Tibial artery (tissue), 4 donors: ENCODE results near the gene TTC28.

Experiments
- DNase-seq, 2 donors: peaks; one replicate each; pipeline ENCODE4 v3.0.0-alpha.2; 2019
- H3K27ac ChIP-seq, 2 donors: fragments of 200-600 bp; sonication (generic) in 1 of 2; 1 replicate in 1 of 2; 2 replicates in 1 of 2; pipeline ENCODE4 v1.5.1; 2018 to 2019; ENCODE audit warnings: mild to moderate bottlenecking in 1 of 2
- H3K27me3 ChIP-seq, 2 donors: fragments of 200-600 bp; sonication (generic) in 1 of 2; one replicate each; pipeline versions ENCODE4 v1.5.1 to v1.6.0; 2016 to 2019
- H3K36me3 ChIP-seq, 3 donors: fragments of 200-600 bp; sonication (generic) in 2 of 3; one replicate each; pipeline ENCODE4 v1.5.1; 2016 to 2019; ENCODE audit warnings: mild to moderate bottlenecking in 2 of 3
- H3K4me1 ChIP-seq, 4 donors: fragments of 200-600 bp; sonication (generic) in 2 of 4; 1 replicate in 3 of 4; 2 replicates in 1 of 4; pipeline ENCODE4 v1.5.1; 2016 to 2019
- H3K4me3 ChIP-seq, 2 donors: fragments of 200-600 bp; sonication (generic) in 1 of 2; 1 replicate in 1 of 2; 2 replicates in 1 of 2; pipeline ENCODE4 v1.5.1; 2018 to 2019; ENCODE audit warnings: mild to moderate bottlenecking in 2 of 2
- H3K9me3 ChIP-seq, 3 donors: fragments of 200-600 bp; sonication (generic) in 1 of 3; one replicate each; pipeline ENCODE4 v1.5.1; 2016 to 2019
- intact Hi-C: fragments of 100-400 bp; cut with DNase I; formaldehyde crosslinking; loops from one replicate; pipeline ENCODE4 v1.15.0; 2023; ENCODE audit warnings: low total_unique reads
- TF ChIP-seq, protein P1 (sequence below), 2 experiments: fragments of 200-600 bp in 1 of 2; fragments of 450-650 bp in 1 of 2; IDR thresholded peaks; one replicate each; pipeline ENCODE4 v1.5.1; 2017 to 2019; ENCODE audit warnings: antibody characterized with exemption in 2 of 2, mild to moderate bottlenecking in 1 of 2, moderate library complexity in 1 of 2

Gene TTC28

DNA sequence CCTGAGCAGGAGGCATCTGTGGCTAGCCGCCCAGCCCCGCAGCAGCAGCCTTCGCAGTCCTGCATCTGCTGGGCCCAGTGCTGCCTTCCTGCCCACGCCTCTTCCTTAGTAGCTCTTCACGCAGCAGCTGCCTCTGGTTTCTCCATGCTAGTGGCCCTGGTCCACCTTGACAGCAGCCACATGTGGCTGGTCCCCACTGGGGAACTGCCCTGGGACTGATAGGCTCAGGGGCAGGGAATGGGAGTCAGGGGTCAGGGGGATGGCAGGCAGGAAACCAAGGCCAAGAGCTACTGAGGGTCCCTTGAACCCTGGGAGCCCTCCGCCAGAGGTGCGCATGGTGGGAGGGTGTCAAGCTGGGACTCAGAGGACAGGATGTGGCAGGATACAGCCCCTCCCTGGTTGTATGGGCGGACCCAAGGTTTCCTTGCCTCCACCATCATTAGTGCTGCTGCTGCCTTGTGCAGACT lies 661.1 kb downstream of the TTC28 start:
- H3K27ac ChIP-seq, result no peak overlapping the region
- TF ChIP-seq, protein P1, sequence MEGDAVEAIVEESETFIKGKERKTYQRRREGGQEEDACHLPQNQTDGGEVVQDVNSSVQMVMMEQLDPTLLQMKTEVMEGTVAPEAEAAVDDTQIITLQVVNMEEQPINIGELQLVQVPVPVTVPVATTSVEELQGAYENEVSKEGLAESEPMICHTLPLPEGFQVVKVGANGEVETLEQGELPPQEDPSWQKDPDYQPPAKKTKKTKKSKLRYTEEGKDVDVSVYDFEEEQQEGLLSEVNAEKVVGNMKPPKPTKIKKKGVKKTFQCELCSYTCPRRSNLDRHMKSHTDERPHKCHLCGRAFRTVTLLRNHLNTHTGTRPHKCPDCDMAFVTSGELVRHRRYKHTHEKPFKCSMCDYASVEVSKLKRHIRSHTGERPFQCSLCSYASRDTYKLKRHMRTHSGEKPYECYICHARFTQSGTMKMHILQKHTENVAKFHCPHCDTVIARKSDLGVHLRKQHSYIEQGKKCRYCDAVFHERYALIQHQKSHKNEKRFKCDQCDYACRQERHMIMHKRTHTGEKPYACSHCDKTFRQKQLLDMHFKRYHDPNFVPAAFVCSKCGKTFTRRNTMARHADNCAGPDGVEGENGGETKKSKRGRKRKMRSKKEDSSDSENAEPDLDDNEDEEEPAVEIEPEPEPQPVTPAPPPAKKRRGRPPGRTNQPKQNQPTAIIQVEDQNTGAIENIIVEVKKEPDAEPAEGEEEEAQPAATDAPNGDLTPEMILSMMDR (IDR thresholded peaks at IDR 0.05), result no peak
- no peaks in the 10 kb centered on the region for H3K9me3 ChIP-seq
- H3K4me3 ChIP-seq, result no peak overlapping the region
- no peaks in the 10 kb centered on the region for H3K27me3 ChIP-seq
- peaks cover 0 to 17% (median 5%) of the 10 kb centered on the region in 4 donors for H3K4me1 ChIP-seq
- H3K36me3 ChIP-seq, result peaks cover 0 to 15% (median 7%) of the 10 kb centered on the region in 3 donors
- DNase-seq, result peak; percentile 17 to 56
- intact Hi-C loops, result no loop called here

DNA sequence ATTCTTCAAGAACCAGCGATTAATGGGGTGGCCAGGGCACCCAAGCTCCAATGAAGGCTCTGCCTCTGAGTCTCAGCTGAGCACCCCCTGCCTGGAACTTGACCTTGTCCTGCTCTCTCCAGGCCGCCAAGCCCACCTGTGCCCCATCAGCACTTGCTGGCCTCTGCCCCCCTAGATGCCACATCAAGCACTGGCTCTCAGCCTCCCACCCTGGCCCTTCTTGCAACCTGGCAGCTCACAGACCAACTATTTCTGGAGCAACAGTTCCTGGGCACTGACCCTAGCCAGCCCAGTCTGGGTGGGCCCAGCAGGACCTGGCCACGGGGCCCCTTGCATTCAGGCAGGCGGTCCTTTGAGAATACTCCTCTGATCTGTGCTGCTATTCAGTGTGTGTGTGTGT lies 661.8 kb downstream of the TTC28 start:
- intact Hi-C loops, result no loop called here
- H3K4me3 ChIP-seq, result no peak overlapping the region
- peak; percentile 13 to 62 for DNase-seq
- no peaks in the 10 kb centered on the region for H3K27me3 ChIP-seq
- no peak overlapping the region for H3K27ac ChIP-seq
- peaks cover 0 to 20% (median 13%) of the 10 kb centered on the region in 3 donors for H3K36me3 ChIP-seq
- TF ChIP-seq, protein P1 (IDR thresholded peaks at IDR 0.05), result no peak
- no peaks in the 10 kb centered on the region for H3K9me3 ChIP-seq
- peaks cover 0 to 17% (median 5%) of the 10 kb centered on the region in 4 donors for H3K4me1 ChIP-seq

DNA sequence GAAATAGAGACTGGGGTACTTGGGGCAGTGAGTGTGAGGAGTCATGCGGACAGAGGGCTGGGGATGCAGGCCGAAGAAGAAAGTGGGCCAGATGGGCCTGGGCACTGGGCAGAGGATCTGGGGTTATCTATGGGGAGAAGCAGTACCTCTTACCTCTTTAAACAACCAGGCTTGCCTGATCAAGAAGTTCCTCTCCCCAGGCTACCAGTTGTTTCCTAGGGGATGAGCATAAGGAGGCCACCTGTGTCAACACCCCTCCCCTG lies 662.2 kb downstream of the TTC28 start:
- H3K9me3 ChIP-seq, result no peaks in the 10 kb centered on the region
- TF ChIP-seq, protein P1 (IDR thresholded peaks at IDR 0.05), result no peak
- no peak for DNase-seq
- H3K4me1 ChIP-seq, result peaks cover 0 to 17% (median 5%) of the 10 kb centered on the region in 4 donors
- no peak overlapping the region for H3K27ac ChIP-seq
- no peak overlapping the region for H3K4me3 ChIP-seq
- peaks cover 0 to 22% (median 13%) of the 10 kb centered on the region in 3 donors for H3K36me3 ChIP-seq
- H3K27me3 ChIP-seq, result no peaks in the 10 kb centered on the region
- intact Hi-C loops, result no loop called here

DNA sequence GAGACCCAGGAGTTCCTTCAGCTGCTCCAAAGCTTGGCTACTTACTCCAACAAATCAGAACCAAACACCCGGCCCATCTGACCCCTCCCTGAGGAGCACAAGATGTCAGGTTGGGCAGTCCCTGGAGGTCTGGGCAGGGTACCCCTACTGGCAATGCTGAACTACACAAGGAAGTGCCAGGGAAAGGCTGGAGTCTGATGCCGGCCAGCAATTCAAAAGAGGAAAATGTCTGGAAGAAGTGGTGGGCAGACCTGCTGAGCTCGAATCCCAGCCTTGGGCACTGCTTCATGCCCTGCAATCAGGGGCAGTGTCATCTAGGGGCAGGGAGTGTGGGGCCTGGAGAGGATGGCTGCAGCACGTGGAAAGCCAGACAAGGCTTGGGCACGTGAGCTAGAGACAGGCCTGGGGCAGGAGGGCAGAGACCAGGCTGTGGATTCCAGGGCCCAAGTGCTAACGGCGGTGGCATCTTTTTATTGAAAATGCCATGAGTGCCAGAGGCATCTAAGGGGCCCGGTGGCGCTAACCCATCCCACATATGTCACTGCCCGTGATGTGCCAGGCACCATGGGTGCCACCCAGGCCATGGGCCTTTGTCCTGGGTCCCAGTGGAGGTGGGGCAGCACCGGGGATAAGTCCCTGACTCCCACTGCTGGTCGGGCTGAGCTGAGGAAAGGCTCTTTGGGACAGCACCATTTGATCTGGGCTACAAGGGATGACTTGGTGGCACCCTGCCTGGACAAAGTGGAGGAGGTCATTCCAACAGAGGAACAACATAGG lies 662.7 kb downstream of the TTC28 start:
- TF ChIP-seq, protein P1 (IDR thresholded peaks at IDR 0.05), result no peak
- DNase-seq, result peak; percentile 18 to 58
- no peaks in the 10 kb centered on the region for H3K9me3 ChIP-seq
- H3K4me3 ChIP-seq, result no peak overlapping the region
- no peak overlapping the region for H3K27ac ChIP-seq
- H3K4me1 ChIP-seq, result peaks cover 0 to 17% (median 5%) of the 10 kb centered on the region in 4 donors
- no peaks in the 10 kb centered on the region for H3K27me3 ChIP-seq
- H3K36me3 ChIP-seq, result peaks cover 0 to 26% (median 13%) of the 10 kb centered on the region in 3 donors
- intact Hi-C loops, result no loop called here

DNA sequence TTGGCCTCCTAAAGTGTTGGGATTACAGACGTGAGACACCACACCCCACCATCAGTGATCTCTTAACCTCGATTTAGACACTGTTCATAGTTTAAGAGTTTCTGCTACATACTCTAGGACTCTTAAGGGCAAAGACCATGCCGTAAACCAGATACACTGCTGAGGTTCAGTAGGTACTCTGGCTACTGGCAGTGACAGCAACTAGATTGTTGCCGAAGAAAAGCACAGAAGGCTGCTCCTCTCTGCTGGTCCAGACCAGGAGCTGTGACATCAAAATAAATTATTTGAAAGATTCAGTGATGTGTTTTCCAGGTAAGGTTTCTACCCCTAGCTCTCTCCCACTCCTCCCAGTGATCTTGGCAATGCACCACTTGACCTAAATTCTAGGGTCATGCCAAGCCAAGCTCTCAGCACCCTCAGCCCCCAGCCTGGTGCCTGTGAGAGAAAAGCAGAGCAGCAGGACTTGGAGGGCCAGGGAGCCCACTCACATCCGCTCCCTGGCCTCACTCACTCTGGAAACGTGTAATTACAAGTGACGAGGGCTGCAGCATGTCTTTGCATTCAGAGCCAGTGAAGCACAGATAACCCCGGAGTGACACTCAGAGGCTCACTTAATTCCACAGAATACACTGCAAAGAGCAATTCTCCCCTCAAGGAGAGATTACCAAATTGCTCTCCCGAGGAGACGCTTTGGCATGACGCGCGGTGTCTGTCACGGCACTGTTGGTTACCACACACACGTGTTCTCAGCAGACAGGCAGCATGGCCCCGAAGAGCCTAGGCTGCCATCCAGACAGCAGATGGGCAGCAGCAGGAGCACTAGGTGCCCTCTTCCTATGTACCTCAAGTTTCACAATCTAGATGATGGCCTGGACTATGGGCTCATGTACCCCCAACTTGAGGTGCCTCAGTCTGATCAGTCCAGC lies 663.7 kb downstream of the TTC28 start:
- intact Hi-C loops, result no loop called here
- DNase-seq, result peak; percentile 19 to 51
- no peak overlapping the region for H3K4me3 ChIP-seq
- TF ChIP-seq, protein P1 (IDR thresholded peaks at IDR 0.05), result no peak
- H3K27ac ChIP-seq, result no peak overlapping the region
- H3K27me3 ChIP-seq, result no peaks in the 10 kb centered on the region
- H3K4me1 ChIP-seq, result peaks cover 0 to 16% (median 5%) of the 10 kb centered on the region in 4 donors
- H3K36me3 ChIP-seq, result peaks cover 0 to 30% (median 13%) of the 10 kb centered on the region in 3 donors
- no peaks in the 10 kb centered on the region for H3K9me3 ChIP-seq
